ENCODE measurements around the gene NTSR2.

NTSR2 gene

DNA sequence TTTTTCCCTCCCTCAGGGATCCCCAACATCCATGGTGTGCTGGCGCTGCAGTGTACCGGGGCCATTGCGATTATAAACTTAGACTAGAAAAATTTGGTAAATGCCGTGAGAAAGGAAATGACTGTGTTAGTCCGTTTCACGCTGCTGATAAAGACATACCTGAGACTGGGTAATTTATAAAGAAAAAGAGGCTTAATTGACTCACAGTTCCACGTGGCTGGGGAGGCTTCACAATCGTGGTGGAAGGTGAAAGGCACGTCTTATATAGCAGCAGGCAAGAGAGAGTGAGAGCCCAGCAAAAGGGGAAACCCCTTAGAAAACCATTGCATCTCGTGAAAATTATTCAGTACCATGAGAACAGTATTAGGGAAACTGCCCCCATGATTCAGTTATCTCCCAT, 44.3 kb downstream of the NTSR2 start:
- H3K27ac ChIP-seq = no peak overlapping the region
- TF ChIP-seq, protein P1, sequence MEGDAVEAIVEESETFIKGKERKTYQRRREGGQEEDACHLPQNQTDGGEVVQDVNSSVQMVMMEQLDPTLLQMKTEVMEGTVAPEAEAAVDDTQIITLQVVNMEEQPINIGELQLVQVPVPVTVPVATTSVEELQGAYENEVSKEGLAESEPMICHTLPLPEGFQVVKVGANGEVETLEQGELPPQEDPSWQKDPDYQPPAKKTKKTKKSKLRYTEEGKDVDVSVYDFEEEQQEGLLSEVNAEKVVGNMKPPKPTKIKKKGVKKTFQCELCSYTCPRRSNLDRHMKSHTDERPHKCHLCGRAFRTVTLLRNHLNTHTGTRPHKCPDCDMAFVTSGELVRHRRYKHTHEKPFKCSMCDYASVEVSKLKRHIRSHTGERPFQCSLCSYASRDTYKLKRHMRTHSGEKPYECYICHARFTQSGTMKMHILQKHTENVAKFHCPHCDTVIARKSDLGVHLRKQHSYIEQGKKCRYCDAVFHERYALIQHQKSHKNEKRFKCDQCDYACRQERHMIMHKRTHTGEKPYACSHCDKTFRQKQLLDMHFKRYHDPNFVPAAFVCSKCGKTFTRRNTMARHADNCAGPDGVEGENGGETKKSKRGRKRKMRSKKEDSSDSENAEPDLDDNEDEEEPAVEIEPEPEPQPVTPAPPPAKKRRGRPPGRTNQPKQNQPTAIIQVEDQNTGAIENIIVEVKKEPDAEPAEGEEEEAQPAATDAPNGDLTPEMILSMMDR (IDR thresholded peaks at IDR 0.05; ENCODE audit: low read depth, low read length, missing control alignments) = no peak
- in situ Hi-C loops (cut with HindIII; ENCODE audit: low pct_ligation_motif_present, low sequenced_read_pairs) = no loop called here
- no peak overlapping the region for H3K4me3 ChIP-seq (ENCODE audit: low read depth, low read length)
- H3K27me3 ChIP-seq (replicated peaks) = no peaks in the 10 kb centered on the region
- DNase-seq = no peak
- no peaks in the 10 kb centered on the region for H3K36me3 ChIP-seq (replicated peaks)

DNA sequence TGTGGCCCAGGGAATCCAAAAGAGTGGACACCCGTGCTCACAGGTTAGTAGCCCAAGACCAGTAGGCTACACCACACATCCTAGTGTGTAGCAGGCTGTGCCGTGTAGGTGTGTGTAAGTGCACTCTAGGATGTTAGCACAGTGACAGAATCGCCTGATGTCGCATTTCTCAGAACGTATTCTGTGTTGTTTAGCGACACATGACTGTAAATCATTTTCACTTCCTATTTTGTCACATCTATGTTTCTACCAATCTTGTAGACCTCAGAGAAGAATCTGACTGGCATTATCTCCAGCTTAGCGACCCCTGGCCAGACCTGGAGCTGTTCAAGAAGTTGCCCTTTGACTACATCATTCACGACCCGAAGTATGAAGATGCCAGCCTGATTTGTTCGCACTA, 45.1 kb downstream of the NTSR2 start:
- Histone ChIP-seq H3K36me3 (replicated peaks) (no peaks in the 10 kb centered on the region), H3K4me3 (ENCODE audit: low read depth, low read length) (no peak overlapping the region)
- in situ Hi-C loops (cut with HindIII; ENCODE audit: low pct_ligation_motif_present, low sequenced_read_pairs) = no loop called here

DNA sequence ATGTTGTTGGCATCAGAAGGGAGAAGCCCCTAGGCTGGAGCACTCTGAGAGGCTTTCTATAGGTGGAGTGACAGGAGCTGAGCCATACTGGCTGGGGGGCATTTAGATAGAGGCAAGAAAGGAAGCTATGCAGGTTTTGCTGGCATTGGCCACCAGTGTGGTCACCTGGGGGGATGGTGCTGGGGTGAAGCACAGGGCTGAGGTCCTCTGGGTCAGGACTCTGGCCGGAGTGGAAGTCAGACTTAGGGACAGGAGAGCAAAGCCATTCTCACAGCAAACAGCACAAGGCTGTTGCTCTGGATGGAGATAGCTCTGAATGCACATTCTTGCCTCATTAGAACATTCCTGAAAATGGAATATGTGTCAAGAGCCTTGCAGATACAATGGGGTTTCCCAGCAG, 47.4 kb downstream of the NTSR2 start:
- no peak for DNase-seq
- Histone ChIP-seq H3K27me3 (replicated peaks) (no peaks in the 10 kb centered on the region), H3K36me3 (replicated peaks) (no peaks in the 10 kb centered on the region), H3K4me3 (ENCODE audit: low read depth, low read length) (no peak overlapping the region), H3K27ac (no peak overlapping the region)
- TF ChIP-seq, protein P1 (IDR thresholded peaks at IDR 0.05; ENCODE audit: low read depth, low read length, missing control alignments) = no peak
- in situ Hi-C loops (cut with HindIII; ENCODE audit: low pct_ligation_motif_present, low sequenced_read_pairs) = no loop called here

More for the DNA sequence above, 45.1 kb downstream of the NTSR2 start:
- no peak for DNase-seq
- TF ChIP-seq, protein P1 (IDR thresholded peaks at IDR 0.05; ENCODE audit: low read depth, low read length, missing control alignments) = no peak
- no peaks in the 10 kb centered on the region for H3K27me3 ChIP-seq (replicated peaks)
- no peak overlapping the region for H3K27ac ChIP-seq

DNA sequence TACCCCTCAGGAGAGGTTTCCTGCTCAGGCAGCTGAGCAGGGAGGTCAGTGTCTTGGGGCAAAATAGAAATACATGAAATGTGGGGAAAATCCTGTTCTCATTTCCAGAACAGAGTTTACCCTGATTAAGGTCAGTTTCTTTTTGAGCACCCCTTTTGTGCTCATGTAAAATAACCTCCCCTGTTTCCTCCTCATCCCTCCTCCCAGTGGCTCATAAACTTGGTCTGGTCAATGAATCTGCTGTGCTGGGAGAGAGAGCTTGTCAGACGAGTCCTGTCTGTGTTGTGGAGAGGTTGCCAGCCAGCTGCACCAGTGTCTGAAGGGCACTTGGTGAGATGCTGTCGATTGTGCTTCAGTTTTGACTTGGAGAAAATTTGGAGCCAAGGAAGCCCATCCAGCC, 48.6 kb downstream of the NTSR2 start:
- TF ChIP-seq, protein P1 (IDR thresholded peaks at IDR 0.05; ENCODE audit: low read depth, low read length, missing control alignments) = no peak
- DNase-seq = no peak
- no peak overlapping the region for H3K27ac ChIP-seq
- in situ Hi-C loops (cut with HindIII; ENCODE audit: low pct_ligation_motif_present, low sequenced_read_pairs) = no loop called here
- H3K4me3 ChIP-seq (ENCODE audit: low read depth, low read length) = no peak overlapping the region
- no peaks in the 10 kb centered on the region for H3K27me3 ChIP-seq (replicated peaks)
- no peaks in the 10 kb centered on the region for H3K36me3 ChIP-seq (replicated peaks)

DNA sequence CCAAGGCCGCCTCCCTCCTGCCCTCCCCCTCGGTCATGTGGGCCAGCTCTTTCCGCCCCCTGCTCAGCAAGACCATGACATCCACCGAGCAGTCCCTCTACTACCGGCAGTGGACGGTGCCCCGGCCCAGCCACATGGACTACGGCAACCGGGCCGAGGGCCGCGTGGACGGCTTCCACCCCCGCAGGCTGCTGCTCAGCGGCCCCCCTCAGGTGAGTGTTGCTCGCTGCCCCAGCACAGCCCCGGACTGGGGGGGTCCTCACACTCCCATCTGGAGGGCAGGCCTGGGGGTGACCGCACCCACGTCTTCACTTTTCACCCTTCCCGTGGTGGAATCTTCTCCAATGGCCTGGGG, 51.3 kb downstream of the NTSR2 start:
- no peak for DNase-seq
- Histone ChIP-seq H3K36me3 (replicated peaks) (no peaks in the 10 kb centered on the region), H3K27ac (no peak overlapping the region), H3K4me3 (ENCODE audit: low read depth, low read length) (no peak overlapping the region), H3K27me3 (replicated peaks) (no peaks in the 10 kb centered on the region)
- TF ChIP-seq, protein P1 (IDR thresholded peaks at IDR 0.05; ENCODE audit: low read depth, low read length, missing control alignments) = no peak
- in situ Hi-C loops (cut with HindIII; ENCODE audit: low pct_ligation_motif_present, low sequenced_read_pairs) = no loop called here

DNA sequence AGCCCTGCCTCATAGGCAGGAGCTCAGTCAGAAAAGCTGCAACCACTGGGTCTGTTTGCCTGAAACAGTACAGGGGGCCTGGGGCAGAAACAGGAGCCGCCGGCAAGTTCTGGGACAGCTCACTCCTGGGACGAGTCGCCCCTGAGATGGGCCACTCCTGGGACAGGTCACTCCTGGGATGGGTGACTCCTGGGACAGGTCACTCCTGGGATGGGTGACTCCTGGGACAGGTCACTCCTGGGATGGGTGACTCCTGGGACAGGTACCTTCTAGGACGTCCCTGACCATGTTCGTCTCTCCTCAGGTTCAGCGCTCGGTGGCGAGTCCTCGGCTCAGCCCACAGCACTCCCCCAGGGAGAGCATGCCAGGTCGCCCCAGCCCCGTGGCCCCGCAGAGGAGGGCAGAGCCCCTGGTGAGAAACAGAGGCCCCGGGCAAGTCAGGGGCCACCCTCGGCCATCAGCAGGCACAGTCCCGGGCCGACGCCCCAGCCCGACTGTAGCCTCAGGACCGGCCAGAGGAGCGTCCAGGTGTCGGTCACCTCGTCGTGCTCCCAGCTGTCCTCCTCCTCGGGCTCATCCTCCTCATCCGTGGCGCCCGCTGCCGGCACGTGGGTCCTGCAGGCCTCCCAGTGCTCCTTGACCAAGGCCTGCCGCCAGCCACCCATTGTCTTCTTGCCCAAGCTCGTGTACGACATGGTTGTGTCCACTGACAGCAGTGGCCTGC, 51.8 kb downstream of the NTSR2 start:
- H3K36me3 ChIP-seq (replicated peaks) = no peaks in the 10 kb centered on the region

More for the DNA sequence above, 51.8 kb downstream of the NTSR2 start:
- in situ Hi-C loops (cut with HindIII; ENCODE audit: low pct_ligation_motif_present, low sequenced_read_pairs) = no loop called here
- DNase-seq = no peak
- Histone ChIP-seq H3K27me3 (replicated peaks) (no peaks in the 10 kb centered on the region), H3K4me3 (ENCODE audit: low read depth, low read length) (no peak overlapping the region), H3K27ac (no peak overlapping the region)
- TF ChIP-seq, protein P1 (IDR thresholded peaks at IDR 0.05; ENCODE audit: low read depth, low read length, missing control alignments) = no peak
